ENCODE results near the gene ARHGEF16.

DNA sequence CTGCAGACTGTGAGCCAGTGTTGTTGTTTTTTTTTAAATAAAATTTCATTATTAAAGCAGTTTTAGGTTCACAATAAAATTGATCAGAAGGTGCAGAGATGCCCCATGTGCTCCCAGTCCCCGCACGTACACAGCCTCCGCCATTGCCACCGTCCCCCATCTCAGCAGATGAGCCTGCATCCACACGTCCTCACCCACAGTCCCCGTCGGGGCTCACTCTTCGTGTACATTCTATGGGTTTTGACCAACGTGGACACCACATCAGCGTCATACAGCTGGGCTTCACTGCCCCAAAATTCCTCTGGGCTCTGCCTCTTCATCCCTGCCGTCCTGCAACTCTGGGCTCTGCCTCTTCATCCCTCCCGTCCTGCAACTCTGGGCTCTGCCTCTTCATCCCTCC, 11.6 kb upstream of the ARHGEF16 start:
- TF ChIP-seq, protein P1, sequence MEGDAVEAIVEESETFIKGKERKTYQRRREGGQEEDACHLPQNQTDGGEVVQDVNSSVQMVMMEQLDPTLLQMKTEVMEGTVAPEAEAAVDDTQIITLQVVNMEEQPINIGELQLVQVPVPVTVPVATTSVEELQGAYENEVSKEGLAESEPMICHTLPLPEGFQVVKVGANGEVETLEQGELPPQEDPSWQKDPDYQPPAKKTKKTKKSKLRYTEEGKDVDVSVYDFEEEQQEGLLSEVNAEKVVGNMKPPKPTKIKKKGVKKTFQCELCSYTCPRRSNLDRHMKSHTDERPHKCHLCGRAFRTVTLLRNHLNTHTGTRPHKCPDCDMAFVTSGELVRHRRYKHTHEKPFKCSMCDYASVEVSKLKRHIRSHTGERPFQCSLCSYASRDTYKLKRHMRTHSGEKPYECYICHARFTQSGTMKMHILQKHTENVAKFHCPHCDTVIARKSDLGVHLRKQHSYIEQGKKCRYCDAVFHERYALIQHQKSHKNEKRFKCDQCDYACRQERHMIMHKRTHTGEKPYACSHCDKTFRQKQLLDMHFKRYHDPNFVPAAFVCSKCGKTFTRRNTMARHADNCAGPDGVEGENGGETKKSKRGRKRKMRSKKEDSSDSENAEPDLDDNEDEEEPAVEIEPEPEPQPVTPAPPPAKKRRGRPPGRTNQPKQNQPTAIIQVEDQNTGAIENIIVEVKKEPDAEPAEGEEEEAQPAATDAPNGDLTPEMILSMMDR (IDR thresholded peaks at IDR 0.05; ENCODE audit: poor library complexity): no peak
- no peak for TF ChIP-seq EZH2 (IDR thresholded peaks at IDR 0.05; ENCODE audit: borderline replicate concordance)
- TF ChIP-seq EZH2phosphoT487 (IDR thresholded peaks at IDR 0.05; ENCODE audit: low read depth, severe bottlenecking, unreplicated experiment): no peak
